Mesothelial cell of epicardium (in vitro differentiated cells): ENCODE results near the gene PHYH. TPM values are rescaled to one million over a fixed set of nuclear protein-coding genes. Genes with fewer than 3 reads are reported as not detected.
"Not testable (repeated sequence)": the region's sequence is repeated elsewhere in the genome, so short reads cannot be mapped to it uniquely, and the experiment has no call there.

ENCODE experiments used
- DNase-seq, 2 experiments: peaks; one replicate each; pipeline ENCODE4 v3.0.0; 2021; ENCODE audit warnings: low spot score in 2 of 2; ENCODE audit not compliant: unreplicated experiment in 2 of 2
- H3K27ac Mint-ChIP-seq: 2 replicates; pipeline ENCODE4 v1.8.0; 2021; ENCODE audit warnings: mixed read lengths
- H3K27me3 Mint-ChIP-seq: 2 replicates; pipeline ENCODE4 v1.8.0; 2021; ENCODE audit warnings: low read depth, mixed read lengths
- H3K36me3 Mint-ChIP-seq: 2 replicates; pipeline ENCODE4 v1.8.0; 2021; ENCODE audit warnings: mixed read lengths
- H3K4me1 Mint-ChIP-seq: 2 replicates; pipeline ENCODE4 v1.8.0; 2021; ENCODE audit warnings: mixed read lengths
- H3K4me3 Mint-ChIP-seq: 2 replicates; pipeline ENCODE4 v1.8.0; 2021; ENCODE audit warnings: mild to moderate bottlenecking, moderate library complexity, mixed read lengths
- H3K9me3 Mint-ChIP-seq: 2 replicates; pipeline ENCODE4 v1.8.0; 2021; ENCODE audit warnings: mixed read lengths
- total RNA-seq: library from RNA; stranded (reverse); gene quantifications from 3 replicates; pipeline ENCODE4 v1.2.1, GENCODE V29; 2021
- TF ChIP-seq, protein P1 (sequence below): fragments of 200-600 bp; sonication (generic); IDR thresholded peaks from one replicate; pipeline ENCODE4 v1.5.0; 2021; ENCODE audit warnings: antibody characterized with exemption; ENCODE audit not compliant: unreplicated experiment

Gene PHYH
- total RNA-seq, 1 donor from 2014 or later = 13.2 TPM

DNA sequence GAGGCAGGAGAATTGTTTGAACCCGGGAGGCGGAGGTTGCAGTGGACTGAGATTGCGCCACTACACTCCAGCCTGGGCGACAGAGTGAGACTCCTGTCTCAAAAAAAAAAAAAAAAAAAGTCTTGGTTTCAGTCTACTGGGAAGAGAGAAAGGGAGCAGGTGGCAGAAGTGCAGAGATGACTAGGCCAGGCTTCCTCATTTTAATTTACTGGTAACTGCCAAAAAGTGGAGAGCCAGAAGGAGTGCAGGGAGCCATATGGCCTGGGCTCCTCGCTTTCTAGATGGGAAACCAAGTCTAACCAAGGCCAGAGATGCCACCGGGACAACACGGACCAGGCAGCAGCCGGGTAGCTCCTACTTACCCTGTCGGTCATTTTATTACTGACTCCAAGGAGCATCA lies 36.0 kb upstream of the PHYH start:
- TF ChIP-seq, protein P1, sequence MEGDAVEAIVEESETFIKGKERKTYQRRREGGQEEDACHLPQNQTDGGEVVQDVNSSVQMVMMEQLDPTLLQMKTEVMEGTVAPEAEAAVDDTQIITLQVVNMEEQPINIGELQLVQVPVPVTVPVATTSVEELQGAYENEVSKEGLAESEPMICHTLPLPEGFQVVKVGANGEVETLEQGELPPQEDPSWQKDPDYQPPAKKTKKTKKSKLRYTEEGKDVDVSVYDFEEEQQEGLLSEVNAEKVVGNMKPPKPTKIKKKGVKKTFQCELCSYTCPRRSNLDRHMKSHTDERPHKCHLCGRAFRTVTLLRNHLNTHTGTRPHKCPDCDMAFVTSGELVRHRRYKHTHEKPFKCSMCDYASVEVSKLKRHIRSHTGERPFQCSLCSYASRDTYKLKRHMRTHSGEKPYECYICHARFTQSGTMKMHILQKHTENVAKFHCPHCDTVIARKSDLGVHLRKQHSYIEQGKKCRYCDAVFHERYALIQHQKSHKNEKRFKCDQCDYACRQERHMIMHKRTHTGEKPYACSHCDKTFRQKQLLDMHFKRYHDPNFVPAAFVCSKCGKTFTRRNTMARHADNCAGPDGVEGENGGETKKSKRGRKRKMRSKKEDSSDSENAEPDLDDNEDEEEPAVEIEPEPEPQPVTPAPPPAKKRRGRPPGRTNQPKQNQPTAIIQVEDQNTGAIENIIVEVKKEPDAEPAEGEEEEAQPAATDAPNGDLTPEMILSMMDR = no peak
- Mint-ChIP-seq H3K4me3 (no peak overlapping the region), H3K4me1 (peaks cover 19% of the 10 kb centered on the region), H3K27ac (no peak overlapping the region), H3K9me3 (no peaks in the 10 kb centered on the region), H3K36me3 (peaks cover 44% of the 10 kb centered on the region), H3K27me3 (no peaks in the 10 kb centered on the region)
- DNase-seq = no peak

DNA sequence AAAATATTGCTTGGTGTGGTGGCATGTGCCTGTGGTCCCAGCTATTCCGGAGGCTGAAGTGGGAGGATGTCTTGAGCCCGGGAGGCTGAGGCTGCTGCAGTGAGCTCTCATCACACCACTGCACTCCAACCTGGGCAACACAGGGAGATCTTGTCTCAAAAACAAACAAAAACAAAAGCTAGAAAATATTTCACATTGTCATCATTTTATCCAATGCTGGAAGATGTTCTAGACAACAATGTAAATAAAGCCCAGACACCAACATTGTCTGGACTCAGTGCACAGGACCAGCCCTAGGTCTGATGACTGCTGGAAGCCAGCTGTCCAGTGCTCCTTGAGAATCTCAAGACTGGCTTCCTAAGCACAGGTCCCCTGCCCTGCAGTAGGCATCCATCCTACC lies 34.7 kb upstream of the PHYH start:
- H3K36me3 Mint-ChIP-seq = peaks cover 54% of the 10 kb centered on the region
- TF ChIP-seq, protein P1 = no peak
- H3K27ac Mint-ChIP-seq = no peak overlapping the region
- no peak for DNase-seq
- H3K27me3 Mint-ChIP-seq = no peaks in the 10 kb centered on the region
- no peak overlapping the region for H3K4me3 Mint-ChIP-seq
- peaks cover 11% of the 10 kb centered on the region for H3K4me1 Mint-ChIP-seq
- H3K9me3 Mint-ChIP-seq = no peaks in the 10 kb centered on the region

DNA sequence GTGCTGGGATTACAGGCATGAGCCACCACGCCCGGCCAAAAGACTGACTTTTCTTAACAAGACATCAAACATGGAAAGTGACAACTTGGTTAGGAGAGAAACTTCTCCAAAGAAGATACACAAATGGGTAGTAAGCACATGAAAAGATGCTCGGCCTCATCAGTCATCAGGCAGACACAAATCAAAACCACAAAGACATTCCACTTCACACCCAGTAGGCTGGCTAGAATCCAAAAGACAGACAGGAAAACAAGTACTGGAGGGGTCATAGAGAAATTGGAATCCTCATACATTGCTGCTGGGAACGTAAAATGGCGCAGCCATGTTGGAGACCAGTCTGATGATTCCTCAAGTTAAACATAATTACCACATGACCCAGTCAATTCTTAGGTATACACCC lies 31.8 kb upstream of the PHYH start:
- Mint-ChIP-seq H3K27me3 (no peaks in the 10 kb centered on the region), H3K4me3 (no peak overlapping the region), H3K9me3 (no peaks in the 10 kb centered on the region), H3K27ac (no peak overlapping the region), H3K4me1 (no peaks in the 10 kb centered on the region), H3K36me3 (peaks cover 56% of the 10 kb centered on the region)
- DNase-seq = no peak
- TF ChIP-seq, protein P1 = no peak

GRCh38 chr10:13330980-13331379 lies 31.1 kb upstream of the PHYH start:
- H3K27ac Mint-ChIP-seq, H3K9me3 Mint-ChIP-seq, H3K4me1 Mint-ChIP-seq, H3K4me3 Mint-ChIP-seq, H3K27me3 Mint-ChIP-seq, DNase-seq: not testable (repeated sequence)
- peaks cover 54% of the 10 kb centered on the region for H3K36me3 Mint-ChIP-seq

DNA sequence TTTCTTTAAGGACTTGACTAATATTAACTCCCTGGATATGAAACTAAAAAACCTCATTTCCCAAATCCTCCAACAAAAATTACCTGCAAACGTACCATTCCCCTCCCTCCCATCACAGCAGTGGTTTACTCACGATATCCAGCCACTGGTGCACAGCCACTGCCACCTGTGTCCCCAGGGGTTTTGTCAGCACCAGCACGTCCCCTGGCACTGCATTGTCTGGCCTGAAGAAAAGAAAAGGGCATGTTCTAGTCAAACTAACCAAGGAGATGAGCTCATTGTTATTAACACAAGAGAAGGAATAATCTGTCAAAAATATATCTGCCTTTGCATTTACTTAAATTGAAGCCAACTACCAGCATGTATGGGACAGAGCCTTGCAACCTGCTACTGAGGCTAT lies 29.7 kb upstream of the PHYH start:
- H3K9me3 Mint-ChIP-seq = no peaks in the 10 kb centered on the region
- H3K27me3 Mint-ChIP-seq = no peaks in the 10 kb centered on the region
- TF ChIP-seq, protein P1 = no peak
- H3K4me3 Mint-ChIP-seq = no peak overlapping the region
- no peaks in the 10 kb centered on the region for H3K4me1 Mint-ChIP-seq
- no peak for DNase-seq
- no peak overlapping the region for H3K27ac Mint-ChIP-seq
- peaks cover 56% of the 10 kb centered on the region for H3K36me3 Mint-ChIP-seq

- H3K4me3 Mint-ChIP-seq = no peak overlapping the region
- H3K27ac Mint-ChIP-seq = no peak overlapping the region
- H3K9me3 Mint-ChIP-seq = no peaks in the 10 kb centered on the region
- TF ChIP-seq, protein P1 = no peak
- H3K27me3 Mint-ChIP-seq = no peaks in the 10 kb centered on the region
- no peak for DNase-seq
- H3K36me3 Mint-ChIP-seq = peaks cover 57% of the 10 kb centered on the region
- no peaks in the 10 kb centered on the region for H3K4me1 Mint-ChIP-seq
Observed at GRCh38 chr10:13328613-13329012, 28.7 kb upstream of the PHYH start.
